HG03439 (cell line): Measurements from ENCODE around the gene EPHA8.

ENCODE experiments used
- ATAC-seq: cut with Tn5 transposase; IDR thresholded peaks from one replicate; pipeline ENCODE4 v1.9.1; 2021; ENCODE audit warnings: mild to moderate bottlenecking, moderate library complexity; ENCODE audit not compliant: unreplicated experiment

EPHA8 gene

DNA sequence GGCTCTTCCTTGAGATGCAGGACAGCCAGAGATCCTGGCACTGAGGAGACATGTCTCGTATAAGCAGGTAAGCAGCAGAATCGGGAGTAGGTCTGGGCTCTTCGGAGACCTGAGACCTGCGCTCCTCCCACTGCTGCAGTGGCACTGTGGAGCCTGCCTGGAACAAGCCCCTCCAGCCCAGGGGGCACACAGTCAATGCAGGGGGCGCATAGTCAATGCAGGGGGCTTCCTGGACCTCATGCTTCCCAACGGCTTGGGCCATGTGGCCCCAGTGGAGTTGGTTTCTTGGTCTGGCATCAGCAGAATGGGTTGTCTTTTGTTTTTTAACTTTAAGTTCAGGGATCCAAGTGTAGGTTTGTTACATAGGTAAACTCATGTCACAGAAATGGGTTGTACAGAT, 27.9 kb upstream of the EPHA8 start:
- no peak for ATAC-seq

DNA sequence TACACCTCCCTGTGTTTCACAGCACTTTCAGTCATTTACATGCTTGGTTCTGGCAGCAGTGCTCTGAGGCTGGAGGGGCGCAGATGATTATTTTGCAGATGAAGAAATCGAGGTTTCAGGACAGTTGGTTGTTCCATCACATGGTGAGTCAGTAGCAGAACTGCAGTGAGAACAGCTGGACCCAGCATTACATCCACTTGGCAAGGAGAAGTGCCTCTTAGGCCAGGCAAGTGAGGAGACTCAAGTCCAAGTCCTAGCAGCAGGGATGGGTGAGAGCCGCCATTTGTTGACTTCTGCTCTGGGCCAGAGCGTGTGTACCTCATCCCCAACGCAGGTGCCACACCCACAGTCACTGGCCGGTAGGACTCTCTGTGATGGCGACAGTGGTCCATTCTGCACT, 26.8 kb upstream of the EPHA8 start:
- ATAC-seq, result no peak

DNA sequence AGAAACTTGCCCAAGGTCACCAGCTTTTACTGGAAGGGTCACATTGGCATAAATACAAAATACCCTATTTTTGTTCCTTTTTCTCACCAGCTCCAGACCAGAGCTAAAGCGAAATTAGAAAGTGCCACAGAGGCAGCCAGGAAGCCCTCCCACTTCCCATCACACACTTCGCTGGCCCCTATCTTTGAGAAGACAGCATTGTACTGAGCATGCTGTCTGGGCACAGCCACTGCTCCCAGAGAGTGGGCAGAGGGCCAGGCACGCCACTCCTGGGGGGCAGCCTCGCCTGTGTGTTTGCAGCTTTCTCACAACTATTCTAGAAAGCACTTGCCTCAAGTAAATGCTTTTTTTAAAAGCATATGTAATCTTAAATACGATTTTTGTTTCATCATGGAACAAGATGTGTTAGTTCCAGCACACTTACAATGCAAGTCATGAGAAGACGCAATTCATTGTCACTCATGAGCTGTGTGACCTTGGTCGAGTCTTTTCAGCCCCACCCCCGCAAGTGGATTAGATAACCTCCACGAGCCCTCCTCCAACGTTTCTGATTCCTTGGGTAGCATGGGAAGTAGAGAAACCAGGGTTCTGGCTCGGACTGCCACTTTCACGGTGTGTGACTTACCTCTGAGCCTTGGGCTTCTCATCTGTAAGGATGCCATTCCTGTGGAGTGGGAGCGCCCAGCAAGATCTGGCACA, 25.7 kb upstream of the EPHA8 start:
- ATAC-seq, result no peak

DNA sequence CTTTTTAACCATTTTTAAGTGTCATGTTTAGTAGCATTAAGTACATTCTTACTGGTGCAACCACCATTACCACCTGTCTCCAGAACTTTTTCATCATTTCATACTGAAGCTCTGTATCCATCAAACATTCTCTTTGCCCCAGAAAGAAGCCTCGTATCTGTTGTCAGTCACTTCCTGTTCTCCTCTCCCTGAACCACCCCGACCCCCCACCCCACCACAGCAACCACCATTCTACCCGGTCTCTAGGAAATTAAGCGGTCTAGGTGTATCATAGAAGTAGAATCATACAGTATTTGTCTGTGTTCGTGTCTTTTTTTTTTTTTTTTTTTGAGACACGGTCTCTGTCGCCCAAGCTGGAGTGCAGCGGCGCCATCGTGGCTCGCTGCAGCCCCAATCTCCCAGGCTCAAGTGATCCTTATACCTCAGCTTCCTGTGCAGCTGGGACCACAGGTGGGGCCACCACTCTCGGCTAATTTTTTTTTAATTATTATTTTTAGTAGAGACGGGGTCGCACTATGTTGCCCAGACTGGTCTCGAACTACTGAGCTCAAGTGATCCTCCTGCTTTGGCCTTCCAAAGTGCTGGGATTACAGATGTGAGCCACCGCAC, 23.7 kb upstream of the EPHA8 start:
- no peak for ATAC-seq

DNA sequence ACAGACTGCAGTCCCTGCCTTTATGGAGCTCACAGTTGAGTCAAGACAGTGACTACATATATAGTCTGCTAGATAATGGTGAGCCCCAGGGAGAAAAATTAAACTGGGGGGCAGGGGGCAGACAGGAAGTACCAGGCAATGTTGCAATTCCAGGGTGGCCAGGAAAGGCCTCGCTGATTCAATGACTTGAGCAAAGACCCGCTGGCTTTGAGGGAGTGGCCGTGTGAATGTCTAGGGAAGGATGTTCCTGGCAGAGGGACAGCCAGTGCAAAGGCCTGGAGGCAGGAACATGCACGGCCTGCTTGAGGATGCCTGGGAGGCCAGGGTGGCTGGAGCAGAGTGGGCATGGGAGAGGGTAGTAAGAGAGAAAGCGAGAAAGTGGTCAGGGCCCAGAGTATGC, 23.0 kb upstream of the EPHA8 start:
- ATAC-seq, result no peak

DNA sequence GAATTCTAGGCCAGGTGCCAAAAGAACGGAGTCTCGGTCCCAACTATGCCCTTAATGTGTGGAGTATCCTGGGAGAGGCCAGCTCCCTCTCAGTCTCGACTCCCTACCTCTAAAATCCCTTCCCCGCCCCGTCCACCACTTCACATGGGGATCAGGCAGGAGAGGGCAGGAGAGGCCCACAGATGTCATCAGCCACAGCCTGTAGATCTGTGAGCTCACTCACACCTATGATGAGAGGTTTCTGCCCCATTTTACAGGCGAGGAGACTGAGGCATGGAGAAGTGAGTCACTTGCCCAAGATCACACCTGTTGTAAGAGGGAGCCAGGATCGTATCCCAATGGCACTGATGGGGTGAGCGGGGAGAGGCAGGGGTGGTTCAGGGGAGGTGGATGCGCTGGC, 20.4 kb upstream of the EPHA8 start:
- ATAC-seq, result no peak

DNA sequence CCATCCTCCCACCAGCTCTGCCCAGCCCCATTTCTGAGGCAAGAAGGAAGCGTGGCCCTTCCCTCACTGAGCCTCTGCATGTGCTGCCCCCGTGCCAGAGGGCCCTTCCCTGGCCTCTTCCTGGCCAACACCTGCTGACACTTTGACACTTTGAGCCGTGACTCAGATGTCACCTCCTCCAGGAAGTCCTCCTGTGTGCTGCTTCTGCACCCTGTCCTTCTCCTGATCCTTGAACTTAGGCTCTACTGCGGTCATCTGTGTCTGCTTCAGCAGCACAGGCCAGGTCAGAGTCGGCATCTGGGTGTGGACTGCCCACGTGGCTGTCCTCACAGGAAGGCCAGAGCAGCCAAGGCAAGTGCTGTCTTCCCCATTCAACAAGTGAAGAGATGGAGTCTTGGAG, 19.6 kb upstream of the EPHA8 start:
- ATAC-seq, result no peak

DNA sequence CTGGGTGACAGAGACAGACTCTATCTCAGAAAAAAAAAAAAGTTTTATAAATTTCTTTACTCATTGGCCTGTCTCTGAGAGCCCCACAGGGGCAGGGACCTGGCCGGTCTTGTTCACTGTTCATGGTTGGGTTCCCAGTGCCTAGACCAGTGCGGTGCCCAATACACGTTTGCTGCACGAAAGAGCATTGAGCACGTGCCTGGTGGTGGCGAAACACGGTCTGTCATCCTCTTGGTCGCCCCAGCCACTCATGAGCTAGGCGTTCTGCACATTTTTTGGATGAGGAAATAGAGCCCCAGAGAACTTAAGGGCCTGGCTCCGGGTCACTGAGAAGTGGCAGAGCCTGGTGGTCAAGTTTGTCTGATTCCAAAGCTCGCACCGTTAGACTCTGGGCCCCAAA, 18.7 kb upstream of the EPHA8 start:
- no peak for ATAC-seq

DNA sequence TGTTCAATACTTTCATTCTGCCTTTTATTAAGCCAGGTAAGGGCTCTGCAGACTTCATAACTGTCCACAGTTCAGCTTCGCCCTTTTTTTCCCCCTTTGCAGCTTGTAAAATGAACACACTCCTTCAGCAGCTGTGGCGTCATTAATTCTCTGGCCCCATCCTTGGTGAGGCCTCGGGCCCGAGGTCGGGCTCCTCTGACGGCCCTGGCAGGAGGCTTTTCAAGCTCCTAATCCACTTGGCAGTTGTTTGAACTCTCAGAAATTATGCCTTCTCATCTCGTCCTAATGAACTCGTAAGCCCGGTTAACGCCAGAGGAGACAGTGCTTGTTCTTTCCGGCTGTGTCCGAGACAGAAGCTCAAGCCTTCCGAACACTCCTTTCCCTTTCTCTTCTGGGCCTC, 18.1 kb upstream of the EPHA8 start:
- no peak for ATAC-seq

DNA sequence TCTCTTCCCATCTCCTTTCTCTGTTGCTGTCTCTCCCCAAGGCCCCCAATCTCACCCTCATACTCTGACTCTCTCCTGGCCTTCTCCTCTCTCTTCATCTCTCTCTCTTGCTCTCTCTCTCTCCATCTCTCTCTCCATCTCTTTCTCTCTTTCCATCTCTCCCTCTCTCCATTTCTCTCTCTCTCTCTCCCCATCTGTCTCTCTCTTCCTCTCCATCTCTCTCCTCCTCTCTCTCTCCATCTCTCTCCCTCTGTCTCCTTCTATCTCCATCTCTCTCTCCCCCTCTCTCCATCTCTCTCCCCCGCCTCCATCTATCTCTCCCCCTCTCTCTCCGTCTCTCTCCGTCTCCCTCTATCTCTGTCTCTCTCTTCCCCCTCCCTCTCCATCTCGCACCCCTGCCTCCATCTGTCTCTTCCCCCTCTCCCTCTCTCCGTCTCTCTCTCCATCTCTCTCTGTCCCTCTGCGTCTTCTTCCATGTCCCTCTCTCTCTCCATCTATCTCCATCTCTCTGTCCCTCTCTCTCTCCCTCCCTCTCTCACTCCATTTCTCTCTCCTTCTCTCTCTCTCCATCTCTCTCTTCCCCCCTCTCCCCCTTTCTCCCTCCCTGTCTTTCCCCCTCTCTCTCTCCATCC, 16.0 kb upstream of the EPHA8 start:
- ATAC-seq, result no peak

DNA sequence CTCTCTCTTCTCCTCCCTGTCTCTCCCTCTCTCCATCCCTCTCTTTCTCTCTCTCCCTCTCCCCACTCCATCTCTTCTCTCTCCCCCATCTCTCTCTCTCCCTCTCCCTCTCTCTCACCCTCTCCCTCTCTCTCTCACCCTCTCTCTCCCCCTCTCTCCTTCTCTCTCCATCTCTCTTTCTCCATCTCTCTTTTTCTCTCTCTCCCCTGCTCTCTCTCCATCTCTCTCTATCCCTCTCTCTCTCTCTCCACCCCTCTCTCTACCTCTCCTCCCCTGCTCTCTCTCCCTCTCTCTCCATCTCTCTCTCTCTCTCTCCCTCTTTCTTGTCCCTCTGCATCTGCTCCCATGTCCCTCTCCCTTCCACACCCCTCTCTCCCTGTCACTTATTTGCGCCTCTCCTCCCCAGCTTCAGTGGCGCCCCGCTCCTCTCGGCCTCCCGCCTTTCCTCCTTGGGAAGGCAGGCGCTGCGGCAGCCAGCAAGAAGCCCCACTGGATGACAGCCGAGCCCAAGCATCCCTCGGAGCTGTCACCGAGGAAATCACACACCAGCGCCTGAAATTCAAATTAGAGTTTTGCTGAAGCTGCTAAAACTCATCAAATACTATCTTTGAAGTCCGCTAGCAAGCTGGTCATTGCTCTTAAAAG, 15.3 kb upstream of the EPHA8 start:
- ATAC-seq, result no peak

DNA sequence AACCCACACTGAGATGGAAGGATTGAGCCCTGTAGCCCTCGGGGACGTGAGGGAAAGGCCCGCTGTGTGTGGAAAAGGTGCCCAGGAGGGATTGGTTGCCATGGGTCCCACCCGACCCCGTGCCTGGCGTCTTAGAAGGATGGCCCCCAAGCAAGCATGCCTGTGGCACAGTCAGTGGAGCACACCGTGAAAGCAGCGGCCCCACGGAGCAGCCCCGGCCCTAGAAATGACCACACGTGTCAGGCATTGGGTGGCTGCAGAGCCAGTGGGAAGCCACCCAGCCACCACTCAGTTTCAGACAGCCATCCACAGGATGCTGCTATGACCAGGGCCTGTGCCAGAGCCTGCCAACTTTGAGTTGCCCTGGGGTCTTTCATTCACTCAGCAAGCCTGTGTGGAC, 13.3 kb upstream of the EPHA8 start:
- ATAC-seq, result no peak

DNA sequence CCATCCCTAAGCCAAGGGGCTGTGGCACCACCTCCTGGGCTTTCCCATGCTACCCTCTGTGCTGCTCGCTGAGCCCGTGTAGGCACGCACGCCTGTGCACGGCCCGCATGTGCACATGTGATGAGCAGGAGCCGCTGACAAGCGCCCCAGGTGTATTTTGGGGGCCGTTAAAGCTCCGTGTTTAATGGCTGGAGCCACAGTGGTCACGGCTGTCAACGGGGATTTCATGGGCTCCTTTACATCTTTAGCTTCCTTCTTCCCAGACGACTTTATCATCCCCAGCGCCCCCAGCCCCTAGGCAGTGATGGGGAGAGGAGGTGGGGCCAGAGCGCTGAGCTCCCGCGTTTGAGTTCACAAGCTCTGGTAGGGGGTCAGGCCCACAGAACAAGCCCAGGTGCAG, 11.7 kb upstream of the EPHA8 start:
- ATAC-seq, result no peak

DNA sequence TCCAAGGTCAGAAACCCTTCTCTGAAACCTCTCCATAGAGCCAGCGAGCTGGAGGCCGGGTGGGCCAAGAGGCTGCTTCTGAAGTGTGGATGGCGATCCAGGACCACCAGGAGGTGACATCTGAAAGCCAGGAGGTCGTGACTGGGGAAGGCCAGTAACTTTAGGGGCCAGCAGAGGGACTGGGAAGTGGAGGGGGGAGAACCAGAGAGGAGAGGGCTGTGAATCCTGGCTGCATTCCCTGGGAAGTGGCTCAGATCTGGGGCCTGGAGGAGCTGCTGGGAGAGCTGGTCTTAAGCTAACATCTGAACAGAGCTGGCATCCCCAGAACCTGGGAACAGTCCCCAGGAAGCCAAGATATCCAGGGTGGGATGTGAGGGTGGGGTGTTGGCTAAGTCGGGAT, 11.3 kb upstream of the EPHA8 start:
- no peak for ATAC-seq

DNA sequence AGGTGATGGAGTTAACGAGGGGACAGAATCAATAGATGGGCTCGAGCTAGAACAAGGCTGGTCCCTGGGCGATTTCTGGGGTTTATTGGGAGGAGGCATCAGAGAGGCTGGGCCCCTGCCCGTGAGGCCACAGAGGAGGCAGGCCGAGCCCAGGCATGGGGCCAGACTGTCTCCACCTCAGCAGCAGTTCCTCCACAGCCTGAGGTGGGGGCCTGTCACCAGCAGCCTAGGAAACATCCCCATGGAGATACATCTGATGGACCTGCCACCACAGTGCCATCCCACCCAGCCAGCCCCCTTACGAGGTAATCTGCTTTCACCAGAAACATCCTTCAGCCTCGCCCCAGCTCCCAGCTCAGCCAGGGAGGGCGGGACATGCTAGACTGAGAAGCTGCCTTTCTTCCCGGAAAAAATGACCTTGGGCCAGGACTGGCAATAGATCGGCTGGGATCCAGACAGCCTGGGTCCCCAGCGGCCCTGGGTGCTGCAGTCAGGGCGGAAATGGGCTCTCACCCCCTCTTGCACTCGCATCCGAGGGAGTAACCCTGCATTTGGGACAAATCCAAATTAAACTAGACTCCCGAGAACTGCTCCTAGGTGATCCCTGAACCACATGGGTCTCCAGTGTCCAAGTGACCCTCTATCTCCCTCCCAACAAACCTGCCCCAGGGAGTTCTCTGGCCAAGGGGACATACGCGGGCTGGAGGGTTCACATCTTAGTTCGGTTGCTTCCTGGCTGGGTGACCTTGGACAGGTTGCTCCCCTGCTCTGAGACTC, 10.0 kb upstream of the EPHA8 start:
- no peak for ATAC-seq

DNA sequence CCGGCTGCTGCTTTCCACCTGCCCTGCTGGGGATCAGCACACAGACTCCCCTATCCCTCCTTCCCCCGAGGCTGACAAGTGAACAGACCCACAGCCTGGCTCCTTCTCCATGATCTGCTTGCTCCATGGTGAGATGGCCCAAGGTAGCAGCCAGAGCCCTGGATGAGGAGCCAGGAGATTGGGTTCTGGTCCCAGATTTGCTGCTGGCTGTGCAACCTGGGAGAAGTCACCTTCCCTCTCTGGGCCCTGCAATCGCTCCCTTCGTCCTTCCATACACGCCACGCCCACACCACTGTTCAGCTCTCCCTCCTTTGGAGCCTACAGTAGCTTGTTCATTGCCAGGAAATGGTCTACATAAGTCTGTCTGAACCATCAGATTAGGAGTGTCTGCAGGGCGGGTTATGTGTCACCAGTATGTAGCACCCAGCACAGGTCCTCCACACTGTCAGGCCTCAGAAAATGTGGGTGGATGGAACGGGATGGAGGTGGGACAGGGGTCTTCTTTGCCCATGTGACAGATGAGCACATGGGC, 9.2 kb upstream of the EPHA8 start:
- no peak for ATAC-seq

DNA sequence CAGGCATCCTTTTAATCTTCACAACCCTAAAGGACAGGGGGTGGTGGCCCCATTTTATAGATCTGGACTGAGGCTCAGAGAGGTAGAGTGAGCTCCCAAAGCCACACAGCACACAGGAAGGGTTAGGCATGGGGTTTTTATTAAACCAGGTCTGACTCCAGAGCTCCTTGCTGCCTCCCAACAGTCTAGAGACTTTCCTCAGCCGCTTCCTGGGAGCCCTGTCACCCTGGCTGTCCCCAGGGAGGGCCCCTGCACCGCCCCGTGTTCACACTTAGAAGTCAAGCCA, 8.0 kb upstream of the EPHA8 start:
- ATAC-seq, result no peak

DNA sequence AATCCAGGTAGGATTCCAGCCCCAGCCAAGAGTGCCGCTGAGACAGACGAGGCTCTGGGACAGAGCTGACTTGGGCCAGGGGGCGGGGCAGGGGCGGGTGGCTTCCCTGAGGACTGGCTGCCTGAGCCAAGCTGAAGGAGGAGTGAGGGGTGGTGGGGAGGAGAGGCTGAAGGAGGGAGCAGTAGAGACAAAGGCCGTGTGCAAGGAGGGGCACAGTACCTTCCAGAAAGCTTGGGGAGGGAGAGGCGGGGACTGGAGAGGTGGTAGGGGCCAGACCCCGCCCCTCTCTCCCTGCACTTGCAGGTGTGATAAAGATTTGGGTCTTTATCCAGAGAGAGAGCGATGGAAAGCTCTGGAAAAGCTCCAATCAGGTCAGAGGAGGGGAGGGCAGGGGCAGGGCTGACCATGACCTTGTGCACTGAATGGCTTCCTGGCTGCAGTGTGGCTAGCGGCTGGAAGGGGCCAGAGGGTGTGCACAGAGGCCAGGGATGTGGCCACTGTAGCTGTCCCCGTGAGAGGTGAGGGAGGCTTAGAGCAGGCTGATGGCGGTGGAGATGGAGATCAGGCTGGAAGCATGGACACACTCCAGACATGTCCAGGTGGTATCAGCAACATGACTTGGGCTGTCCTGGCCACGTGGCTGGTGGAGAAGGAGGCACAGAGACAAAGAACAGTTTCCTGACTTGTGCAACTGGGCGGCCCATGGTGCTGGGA, 6.7 kb upstream of the EPHA8 start:
- no peak for ATAC-seq

DNA sequence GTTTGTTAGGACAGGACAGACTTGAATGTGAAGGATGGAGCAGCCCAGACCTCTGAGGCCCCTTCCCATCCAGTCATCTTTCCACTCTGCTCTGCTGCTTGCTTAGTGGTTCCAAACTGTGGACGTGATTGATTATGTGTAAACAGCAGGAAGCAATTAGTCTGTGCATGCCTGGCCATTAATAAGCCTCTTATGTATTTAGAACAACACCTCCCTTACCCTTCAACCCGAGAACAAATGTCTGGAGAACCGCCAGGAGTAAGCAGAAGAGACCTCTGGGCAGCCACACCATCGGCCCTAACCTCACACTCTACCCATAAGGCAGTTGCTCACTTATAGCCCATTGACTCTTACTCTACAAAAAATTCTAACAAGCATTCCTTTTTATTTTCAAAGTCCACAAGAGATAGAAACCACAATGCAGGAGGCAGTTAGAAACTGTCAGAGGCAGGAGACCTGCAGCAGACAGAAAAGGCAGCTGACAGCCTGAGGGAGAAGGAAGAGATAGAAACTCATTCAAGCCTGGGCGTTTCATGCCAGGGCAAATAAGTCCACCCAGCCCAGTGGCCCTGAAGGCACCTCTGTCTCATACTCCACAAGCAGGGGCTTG, 5.8 kb upstream of the EPHA8 start:
- no peak for ATAC-seq
